Measurements from ENCODE around the gene ICA1L. TPM values are rescaled to one million over a fixed set of nuclear protein-coding genes. Genes with fewer than 3 reads are reported as not detected.

Gene ICA1L
- total RNA-seq, 1 donor: 8.9 TPM

DNA sequence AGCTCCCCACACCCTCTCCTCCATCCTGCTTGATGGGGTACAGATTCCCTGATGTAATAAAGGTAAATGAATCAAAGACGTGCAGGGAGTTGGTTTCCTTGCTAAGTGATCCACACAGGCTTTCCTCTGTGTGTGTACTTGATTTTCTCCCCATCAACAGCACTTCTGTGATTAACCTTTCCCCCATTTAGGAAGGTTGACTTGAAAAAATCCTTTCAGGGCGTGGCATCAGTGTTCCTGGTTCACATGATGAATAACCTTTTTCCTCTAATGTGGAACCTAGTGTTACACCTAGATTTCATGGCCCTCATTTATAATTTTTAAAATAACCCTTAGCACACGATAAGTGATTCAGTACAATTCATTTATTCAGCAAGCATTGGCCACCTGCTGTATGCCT lies 115.0 kb downstream of the ICA1L start:
- no peak for DNase-seq (ENCODE audit: low read depth)
- no peak overlapping the region for H3K4me3 ChIP-seq (ENCODE audit: low read depth, low read length)
- TF ChIP-seq, protein P1, sequence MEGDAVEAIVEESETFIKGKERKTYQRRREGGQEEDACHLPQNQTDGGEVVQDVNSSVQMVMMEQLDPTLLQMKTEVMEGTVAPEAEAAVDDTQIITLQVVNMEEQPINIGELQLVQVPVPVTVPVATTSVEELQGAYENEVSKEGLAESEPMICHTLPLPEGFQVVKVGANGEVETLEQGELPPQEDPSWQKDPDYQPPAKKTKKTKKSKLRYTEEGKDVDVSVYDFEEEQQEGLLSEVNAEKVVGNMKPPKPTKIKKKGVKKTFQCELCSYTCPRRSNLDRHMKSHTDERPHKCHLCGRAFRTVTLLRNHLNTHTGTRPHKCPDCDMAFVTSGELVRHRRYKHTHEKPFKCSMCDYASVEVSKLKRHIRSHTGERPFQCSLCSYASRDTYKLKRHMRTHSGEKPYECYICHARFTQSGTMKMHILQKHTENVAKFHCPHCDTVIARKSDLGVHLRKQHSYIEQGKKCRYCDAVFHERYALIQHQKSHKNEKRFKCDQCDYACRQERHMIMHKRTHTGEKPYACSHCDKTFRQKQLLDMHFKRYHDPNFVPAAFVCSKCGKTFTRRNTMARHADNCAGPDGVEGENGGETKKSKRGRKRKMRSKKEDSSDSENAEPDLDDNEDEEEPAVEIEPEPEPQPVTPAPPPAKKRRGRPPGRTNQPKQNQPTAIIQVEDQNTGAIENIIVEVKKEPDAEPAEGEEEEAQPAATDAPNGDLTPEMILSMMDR (IDR thresholded peaks at IDR 0.05; ENCODE audit: insufficient read depth, low read length): no peak

- TF ChIP-seq, protein P1 (IDR thresholded peaks at IDR 0.05; ENCODE audit: insufficient read depth, low read length): no peak
- DNase-seq (ENCODE audit: low read depth): no peak
- H3K4me3 ChIP-seq (ENCODE audit: low read depth, low read length): no peak overlapping the region
Observed at GRCh38 chr2:202754936-202755335, 116.6 kb downstream of the ICA1L start.

DNA sequence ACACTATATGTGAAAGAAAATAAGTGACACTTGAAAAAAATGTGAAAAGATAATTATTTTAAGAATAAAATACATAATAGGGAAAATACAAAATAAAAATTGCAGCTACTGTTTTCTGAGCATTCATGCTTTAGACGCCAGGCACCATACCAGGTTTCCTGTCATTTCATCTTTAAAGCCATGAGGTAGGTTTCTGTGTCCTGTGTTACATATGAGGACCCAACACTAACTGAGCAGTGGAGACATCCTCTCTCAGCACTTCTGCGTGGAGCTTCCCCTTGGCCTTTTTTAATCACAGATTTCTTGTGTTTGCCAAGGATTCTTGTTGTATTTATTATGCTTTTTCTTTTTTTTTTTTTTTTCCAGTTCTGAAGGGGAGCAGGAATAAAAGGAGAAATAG lies 119.5 kb downstream of the ICA1L start:
- DNase-seq (ENCODE audit: low read depth): no peak
- TF ChIP-seq, protein P1 (IDR thresholded peaks at IDR 0.05; ENCODE audit: insufficient read depth, low read length): no peak

DNA sequence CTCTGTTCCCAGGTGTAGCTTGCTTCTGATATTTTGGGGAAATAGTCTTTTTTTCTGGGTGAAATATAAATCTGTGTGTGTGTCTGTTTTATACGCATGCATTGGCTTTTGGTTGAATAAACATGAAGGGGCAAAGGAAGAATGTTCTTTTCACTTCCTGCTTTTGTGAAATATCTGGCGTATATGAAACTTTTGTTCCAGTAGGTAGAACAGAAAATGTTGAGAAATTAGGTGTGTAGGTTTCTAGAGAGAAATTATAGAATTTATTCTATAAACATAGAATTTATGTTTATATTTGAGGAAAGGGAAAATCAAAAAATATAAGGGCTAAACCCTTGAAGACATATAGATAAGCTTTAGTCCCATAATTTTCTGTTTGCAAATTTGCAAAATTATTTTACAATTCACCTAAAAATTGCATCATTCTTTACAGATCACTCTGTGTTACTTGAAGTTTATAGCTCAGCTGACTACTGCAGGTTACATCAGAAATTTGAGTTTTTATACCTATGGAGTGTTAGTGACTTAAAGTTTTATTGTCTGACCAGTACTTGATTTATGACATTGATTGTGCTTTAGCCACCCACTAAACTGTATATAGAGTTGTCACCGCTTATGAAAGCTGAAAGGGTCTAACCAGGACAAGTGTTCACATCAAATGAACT lies 120.7 kb downstream of the ICA1L start:
- no peak overlapping the region for H3K4me3 ChIP-seq (ENCODE audit: low read depth, low read length)
- DNase-seq (ENCODE audit: low read depth): no peak
- TF ChIP-seq, protein P1 (IDR thresholded peaks at IDR 0.05; ENCODE audit: insufficient read depth, low read length): no peak

More for the DNA sequence above, 119.5 kb downstream of the ICA1L start:
- no peak overlapping the region for H3K4me3 ChIP-seq (ENCODE audit: low read depth, low read length)

DNA sequence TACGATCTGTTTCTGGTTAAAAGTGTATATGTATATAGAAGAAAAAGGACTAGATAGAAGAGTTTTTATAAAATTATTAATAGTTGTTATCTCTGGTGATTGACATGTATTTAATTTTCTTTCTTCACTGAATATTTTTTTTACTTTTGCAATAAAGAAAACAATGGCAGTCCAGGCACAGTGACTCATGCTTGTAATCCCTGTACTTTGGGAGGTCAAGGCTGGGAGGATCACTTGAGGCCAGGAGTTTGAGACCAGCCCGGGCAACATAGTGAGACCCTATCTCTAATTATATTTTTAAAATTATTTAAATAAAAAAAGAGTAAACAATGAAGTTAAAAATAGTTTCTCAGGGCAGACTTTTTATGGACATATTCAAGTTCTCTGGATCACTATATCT lies 122.1 kb downstream of the ICA1L start:
- H3K4me3 ChIP-seq (ENCODE audit: low read depth, low read length): no peak overlapping the region
- TF ChIP-seq, protein P1 (IDR thresholded peaks at IDR 0.05; ENCODE audit: insufficient read depth, low read length): no peak
- DNase-seq (ENCODE audit: low read depth): no peak

GRCh38 chr2:202743613-202744012 lies 128.0 kb downstream of the ICA1L start:
- H3K4me3 ChIP-seq (ENCODE audit: low read depth, low read length): no peak overlapping the region
- TF ChIP-seq, protein P1 (IDR thresholded peaks at IDR 0.05; ENCODE audit: insufficient read depth, low read length): no peak
- DNase-seq (ENCODE audit: low read depth): no peak

- no peak overlapping the region for H3K4me3 ChIP-seq (ENCODE audit: low read depth, low read length)
- TF ChIP-seq, protein P1 (IDR thresholded peaks at IDR 0.05; ENCODE audit: insufficient read depth, low read length): no peak
- DNase-seq (ENCODE audit: low read depth): no peak
Observed at GRCh38 chr2:202736826-202737225, 134.7 kb downstream of the ICA1L start.

All from fibroblast of the aortic adventitia (primary cell).